ENCODE results near the gene ZBTB7A. TPM values are rescaled to one million over a fixed set of nuclear protein-coding genes. Genes with fewer than 3 reads are reported as not detected.
"Not testable (repeated sequence)": the region's sequence is repeated elsewhere in the genome, so short reads cannot be mapped to it uniquely, and the experiment has no call there.

ZBTB7A gene
- total RNA-seq, 1 donor from 2014 or later: 15.7 TPM

DNA sequence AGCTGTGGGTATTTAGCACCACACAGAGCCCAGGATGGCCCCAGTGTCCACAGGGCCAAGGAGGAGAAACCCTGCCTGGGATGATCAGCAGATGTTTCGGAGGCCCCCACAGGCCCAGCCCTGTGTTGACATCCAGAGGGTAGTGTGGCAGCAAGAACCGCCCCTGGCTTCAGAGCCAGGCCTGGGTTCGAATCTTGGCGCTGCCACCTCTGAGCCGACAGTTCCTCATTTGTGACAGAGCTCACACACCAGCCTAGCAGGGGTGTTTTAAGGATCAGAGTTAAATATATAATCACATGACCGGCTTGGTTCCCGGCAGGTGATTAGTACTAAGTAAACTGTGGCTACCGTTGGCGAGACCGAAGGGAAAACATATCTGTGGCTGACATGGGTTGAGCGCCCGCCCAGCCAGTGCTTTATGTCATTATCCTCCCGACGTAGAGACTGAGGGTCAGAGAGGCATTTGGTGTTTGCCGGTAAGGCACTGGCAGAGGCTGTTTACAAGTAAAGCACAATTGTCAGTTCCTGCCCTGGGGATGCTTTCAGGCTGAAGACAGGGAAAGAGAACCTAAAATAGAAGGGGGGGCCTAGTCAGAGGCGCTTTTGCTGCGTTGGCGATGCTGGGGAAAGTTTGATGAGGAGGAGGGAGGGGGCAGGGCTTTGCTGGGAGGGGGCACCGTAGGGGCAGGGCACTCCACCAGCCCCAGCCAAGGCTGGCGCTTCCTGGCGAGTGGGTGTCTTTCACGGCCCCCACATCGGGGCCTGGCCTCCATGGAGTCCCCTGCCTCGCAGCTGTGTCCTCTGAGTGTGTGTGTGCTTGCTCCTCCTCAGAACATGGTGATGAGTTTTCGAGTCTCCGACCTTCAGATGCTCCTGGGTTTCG lies 54.4 kb downstream of the ZBTB7A start:
- H3K36me3 Mint-ChIP-seq (ENCODE audit: low read depth): no peaks in the 10 kb centered on the region
- no peak for DNase-seq (ENCODE audit: low read depth, low spot score)
- peak overlapping the region; percentile 43 for H3K27ac Mint-ChIP-seq (ENCODE audit: unreplicated experiment)
- H3K4me3 Mint-ChIP-seq: peak overlapping the region; percentile 49
- H3K4me1 Mint-ChIP-seq: peaks cover 30% of the 10 kb centered on the region
- TF ChIP-seq, protein P1, sequence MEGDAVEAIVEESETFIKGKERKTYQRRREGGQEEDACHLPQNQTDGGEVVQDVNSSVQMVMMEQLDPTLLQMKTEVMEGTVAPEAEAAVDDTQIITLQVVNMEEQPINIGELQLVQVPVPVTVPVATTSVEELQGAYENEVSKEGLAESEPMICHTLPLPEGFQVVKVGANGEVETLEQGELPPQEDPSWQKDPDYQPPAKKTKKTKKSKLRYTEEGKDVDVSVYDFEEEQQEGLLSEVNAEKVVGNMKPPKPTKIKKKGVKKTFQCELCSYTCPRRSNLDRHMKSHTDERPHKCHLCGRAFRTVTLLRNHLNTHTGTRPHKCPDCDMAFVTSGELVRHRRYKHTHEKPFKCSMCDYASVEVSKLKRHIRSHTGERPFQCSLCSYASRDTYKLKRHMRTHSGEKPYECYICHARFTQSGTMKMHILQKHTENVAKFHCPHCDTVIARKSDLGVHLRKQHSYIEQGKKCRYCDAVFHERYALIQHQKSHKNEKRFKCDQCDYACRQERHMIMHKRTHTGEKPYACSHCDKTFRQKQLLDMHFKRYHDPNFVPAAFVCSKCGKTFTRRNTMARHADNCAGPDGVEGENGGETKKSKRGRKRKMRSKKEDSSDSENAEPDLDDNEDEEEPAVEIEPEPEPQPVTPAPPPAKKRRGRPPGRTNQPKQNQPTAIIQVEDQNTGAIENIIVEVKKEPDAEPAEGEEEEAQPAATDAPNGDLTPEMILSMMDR (conservative IDR thresholded peaks at IDR 0.05): no peak
- H3K27me3 Mint-ChIP-seq (ENCODE audit: low read depth): no peaks in the 10 kb centered on the region
- H3K9me3 Mint-ChIP-seq: no peaks in the 10 kb centered on the region

DNA sequence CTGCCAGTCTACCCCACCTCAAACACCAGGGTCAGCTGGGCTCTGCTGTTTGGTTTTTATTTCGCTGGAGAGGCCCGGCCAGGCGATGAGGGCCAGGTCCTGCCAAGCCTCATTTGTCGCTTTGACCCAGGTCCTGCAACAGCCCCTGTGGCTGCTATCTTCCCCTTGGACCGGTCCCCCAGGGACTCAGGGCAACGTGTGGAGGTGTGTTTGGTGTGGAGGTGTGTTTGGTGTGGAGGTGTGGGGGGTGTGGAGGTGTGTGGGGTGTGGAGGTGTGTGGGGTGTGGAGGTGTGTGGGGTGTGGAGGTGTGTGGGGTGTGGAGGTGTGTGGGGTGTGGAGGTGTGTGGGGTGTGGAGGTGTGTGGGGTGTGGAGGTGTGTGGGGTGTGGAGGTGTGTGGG lies 55.3 kb downstream of the ZBTB7A start:
- Mint-ChIP-seq H3K4me3 (peak overlapping the region; percentile 94), H3K4me1 (peaks cover 27% of the 10 kb centered on the region)
- not testable (repeated sequence) for H3K27ac Mint-ChIP-seq (ENCODE audit: unreplicated experiment); H3K27me3 Mint-ChIP-seq (ENCODE audit: low read depth); H3K36me3 Mint-ChIP-seq (ENCODE audit: low read depth); H3K9me3 Mint-ChIP-seq; DNase-seq (ENCODE audit: low read depth, low spot score)

DNA sequence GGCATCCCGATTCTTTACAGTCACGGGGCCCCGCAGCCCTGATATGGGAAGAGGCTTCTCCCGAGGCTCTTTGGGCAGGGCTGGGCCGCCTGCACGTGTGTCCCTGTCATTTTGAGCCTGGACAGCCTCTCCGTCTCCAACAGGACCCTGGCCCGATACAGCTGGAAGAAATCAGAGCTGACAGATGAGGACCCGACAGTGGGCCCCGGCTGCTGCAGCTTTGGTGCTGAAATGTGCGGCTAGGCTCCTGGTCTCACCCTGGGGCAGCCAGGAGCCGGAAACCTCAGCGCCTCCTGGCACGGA lies 55.9 kb downstream of the ZBTB7A start:
- Mint-ChIP-seq H3K27me3 (ENCODE audit: low read depth) (no peaks in the 10 kb centered on the region), H3K27ac (ENCODE audit: unreplicated experiment) (no peak overlapping the region), H3K36me3 (ENCODE audit: low read depth) (no peaks in the 10 kb centered on the region), H3K4me1 (peaks cover 21% of the 10 kb centered on the region), H3K4me3 (peak overlapping the region; percentile 94), H3K9me3 (no peaks in the 10 kb centered on the region)
- TF ChIP-seq, protein P1 (conservative IDR thresholded peaks at IDR 0.05): no peak
- no peak for DNase-seq (ENCODE audit: low read depth, low spot score)

DNA sequence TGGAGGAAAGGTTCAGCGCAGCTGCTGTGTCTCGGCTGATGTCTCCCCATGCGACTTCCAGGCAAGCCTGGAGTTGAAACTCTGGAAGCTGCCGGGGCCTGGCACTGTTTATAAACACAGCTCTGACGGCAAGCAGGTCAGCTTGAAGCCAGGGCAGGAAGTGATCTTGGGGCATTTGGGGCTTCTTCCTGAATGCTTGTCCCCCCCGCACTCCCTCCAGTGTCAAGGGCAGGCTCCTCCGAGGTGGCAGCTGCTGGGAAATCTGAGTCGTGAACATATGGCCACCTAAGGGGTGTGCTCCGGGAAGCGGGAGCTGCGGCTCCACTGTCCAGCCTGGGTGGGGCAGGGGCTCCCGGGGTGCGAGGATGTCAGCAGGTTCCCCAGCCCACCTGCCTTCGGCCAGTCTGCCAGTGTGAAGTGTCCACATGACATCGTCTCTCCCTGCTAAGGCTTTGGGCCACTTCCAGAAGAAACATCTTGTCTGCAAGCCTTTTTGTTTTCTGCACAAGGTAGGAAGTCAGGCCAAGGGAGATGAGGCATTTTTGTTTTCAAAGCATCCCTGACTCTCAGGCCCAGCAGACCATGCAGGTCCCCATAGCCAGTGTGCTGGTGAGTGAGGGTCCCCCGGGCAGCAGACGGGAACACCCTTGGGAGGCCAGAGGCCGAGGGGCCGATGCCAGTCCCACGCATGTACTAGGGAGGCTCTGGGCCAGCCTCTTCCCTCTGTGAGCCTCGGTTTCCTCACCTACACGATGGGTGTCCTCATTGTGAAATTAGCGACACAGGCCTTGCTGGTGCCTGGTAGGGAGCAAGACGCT lies 56.5 kb downstream of the ZBTB7A start:
- Mint-ChIP-seq H3K36me3 (ENCODE audit: low read depth) (no peaks in the 10 kb centered on the region), H3K27me3 (ENCODE audit: low read depth) (no peaks in the 10 kb centered on the region), H3K4me1 (peaks cover 21% of the 10 kb centered on the region), H3K27ac (ENCODE audit: unreplicated experiment) (no peak overlapping the region), H3K9me3 (no peaks in the 10 kb centered on the region), H3K4me3 (peak overlapping the region; percentile 94)
- TF ChIP-seq, protein P1 (conservative IDR thresholded peaks at IDR 0.05): no peak
- DNase-seq (ENCODE audit: low read depth, low spot score): no peak

DNA sequence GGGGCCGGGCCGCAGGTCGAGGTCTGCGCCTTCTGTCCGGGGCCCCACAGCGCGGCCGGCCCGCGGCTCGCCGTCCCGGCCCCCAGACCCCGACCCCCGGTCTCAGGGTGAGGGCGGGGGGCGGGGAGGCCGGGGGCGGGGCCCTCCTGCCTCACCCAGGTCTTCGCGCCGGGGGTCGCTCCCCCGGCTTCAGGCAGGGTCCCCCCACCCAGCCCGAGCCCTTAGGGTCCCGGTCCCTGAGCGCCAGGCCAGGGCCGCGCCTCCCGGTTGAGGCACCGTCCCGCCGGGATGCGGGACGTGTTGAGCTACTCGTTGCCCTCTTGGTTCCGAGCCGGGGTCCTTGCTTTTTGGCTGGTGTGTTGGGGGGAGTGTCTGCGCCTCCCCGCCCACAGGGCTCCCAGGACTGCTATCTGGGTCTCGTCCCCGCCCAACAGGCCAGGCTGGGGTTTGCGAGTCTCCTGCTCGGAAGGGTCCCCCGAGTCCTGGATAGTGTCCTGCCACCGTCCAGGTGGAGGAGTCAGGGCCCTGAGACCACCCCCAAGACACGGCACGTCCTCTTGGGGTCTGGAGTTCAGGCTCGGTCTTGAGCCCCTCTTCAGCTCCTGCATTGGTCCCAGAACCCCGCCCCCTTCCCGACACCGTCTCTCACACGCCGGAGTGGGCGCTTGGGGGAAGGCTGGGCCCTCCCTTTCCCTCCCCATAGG lies 58.7 kb downstream of the ZBTB7A start:
- Mint-ChIP-seq H3K9me3 (no peaks in the 10 kb centered on the region), H3K27me3 (ENCODE audit: low read depth) (no peaks in the 10 kb centered on the region), H3K4me1 (peaks cover 21% of the 10 kb centered on the region), H3K36me3 (ENCODE audit: low read depth) (no peaks in the 10 kb centered on the region), H3K4me3 (peak overlapping the region; percentile 94), H3K27ac (ENCODE audit: unreplicated experiment) (no peak overlapping the region)
- TF ChIP-seq, protein P1 (conservative IDR thresholded peaks at IDR 0.05): no peak
- DNase-seq (ENCODE audit: low read depth, low spot score): no peak

All from neural crest cell (in vitro differentiated cells).